ENCODE measurements around the gene CCDC51.

The CCDC51 gene

GRCh38 chr3:48420561-48420960 is 19.4 kb downstream of the CCDC51 start:
- no peak overlapping the region for H3K4me3 ChIP-seq (ENCODE audit: control insufficient read depth, low read depth, low read length)
- DNase-seq (ENCODE audit: low read depth), result no peak
- no peak for TF ChIP-seq CTCF (conservative IDR thresholded peaks at IDR 0.05; ENCODE audit: control insufficient read depth, insufficient read depth, low read depth, low read length)

GRCh38 chr3:48419597-48419996 is 20.3 kb downstream of the CCDC51 start:
- DNase-seq (ENCODE audit: low read depth), result no peak
- TF ChIP-seq CTCF (conservative IDR thresholded peaks at IDR 0.05; ENCODE audit: control insufficient read depth, insufficient read depth, low read depth, low read length), result no peak
- H3K4me3 ChIP-seq (ENCODE audit: control insufficient read depth, low read depth, low read length), result no peak overlapping the region

GRCh38 chr3:48419149-48419548 is 20.8 kb downstream of the CCDC51 start:
- DNase-seq (ENCODE audit: low read depth), result no peak
- TF ChIP-seq CTCF (conservative IDR thresholded peaks at IDR 0.05; ENCODE audit: control insufficient read depth, insufficient read depth, low read depth, low read length), result no peak
- no peak overlapping the region for H3K4me3 ChIP-seq (ENCODE audit: control insufficient read depth, low read depth, low read length)

DNA sequence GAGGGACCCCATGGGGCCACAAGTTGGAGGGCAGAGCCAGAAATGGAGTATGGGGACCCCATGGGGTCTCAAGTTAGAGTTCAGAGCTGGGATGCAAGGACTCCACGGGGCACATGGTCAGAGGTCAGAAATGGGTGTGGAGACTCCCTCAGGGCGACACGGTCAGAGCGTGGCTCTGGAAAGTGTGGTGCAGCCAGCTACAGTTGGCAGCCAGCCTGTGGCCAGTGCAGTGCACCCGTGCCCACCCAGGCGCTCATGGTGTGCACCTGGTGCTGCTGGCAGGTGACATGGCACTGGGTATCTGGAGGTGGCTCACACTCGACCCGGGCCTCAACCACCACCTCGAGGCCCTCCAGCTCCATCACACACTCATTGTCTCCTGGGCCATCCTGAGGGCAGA is 21.3 kb downstream of the CCDC51 start:
- TF ChIP-seq CTCF (conservative IDR thresholded peaks at IDR 0.05; ENCODE audit: control insufficient read depth, insufficient read depth, low read depth, low read length), result no peak
- DNase-seq (ENCODE audit: low read depth), result no peak
- no peak overlapping the region for H3K4me3 ChIP-seq (ENCODE audit: control insufficient read depth, low read depth, low read length)

DNA sequence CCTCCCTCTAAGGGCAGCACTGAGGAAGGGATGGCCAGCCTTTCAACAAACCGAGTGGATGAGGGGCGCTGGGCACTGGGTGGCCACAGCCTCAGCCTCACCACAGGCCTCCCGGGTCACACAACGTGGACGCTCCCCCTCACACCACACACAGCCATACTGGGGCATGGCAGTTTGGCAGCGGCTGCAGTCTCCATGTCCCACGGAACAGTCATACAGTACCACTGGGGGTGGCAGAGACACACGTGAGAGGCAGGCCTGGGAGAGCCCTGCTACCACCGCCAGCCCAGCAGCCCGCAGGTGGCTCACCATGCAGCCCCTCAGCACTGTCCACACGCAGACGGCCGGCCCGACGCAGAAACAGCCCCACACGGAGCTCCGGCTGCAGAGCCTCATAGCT is 21.8 kb downstream of the CCDC51 start:
- no peak for TF ChIP-seq CTCF (conservative IDR thresholded peaks at IDR 0.05; ENCODE audit: control insufficient read depth, insufficient read depth, low read depth, low read length)
- DNase-seq (ENCODE audit: low read depth), result no peak
- no peak overlapping the region for H3K4me3 ChIP-seq (ENCODE audit: control insufficient read depth, low read depth, low read length)

DNA sequence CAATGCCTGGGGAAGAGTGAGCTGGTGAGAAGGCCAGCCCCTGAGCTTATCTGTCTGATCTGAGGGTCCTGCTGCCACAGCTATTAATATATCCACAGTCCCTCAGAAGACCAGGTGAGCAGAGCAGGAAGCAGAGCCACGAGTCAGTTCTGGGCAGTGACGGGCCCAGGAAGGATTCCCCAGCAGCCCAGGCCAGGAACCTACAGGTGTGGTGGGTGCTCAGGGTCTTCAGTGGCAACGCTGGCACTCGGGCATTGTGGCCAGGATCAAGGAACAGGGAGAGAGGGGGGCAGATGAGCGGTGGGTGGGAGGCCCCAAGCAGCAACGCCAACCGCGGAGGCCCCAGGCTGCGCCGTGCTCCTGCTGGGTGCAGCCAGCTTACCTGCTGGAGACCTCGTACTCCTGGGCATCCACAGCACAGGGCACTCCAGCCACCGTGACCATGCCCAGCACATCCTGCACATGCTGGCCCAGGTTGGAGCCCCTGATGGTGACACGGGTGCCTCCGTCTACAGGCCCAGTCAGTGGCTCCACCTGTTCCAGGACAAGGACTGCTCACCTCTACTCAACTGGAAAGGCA is 22.3 kb downstream of the CCDC51 start:
- TF ChIP-seq CTCF (conservative IDR thresholded peaks at IDR 0.05; ENCODE audit: control insufficient read depth, insufficient read depth, low read depth, low read length), result no peak
- DNase-seq (ENCODE audit: low read depth), result no peak
- no peak overlapping the region for H3K4me3 ChIP-seq (ENCODE audit: control insufficient read depth, low read depth, low read length)

GRCh38 chr3:48416546-48416945 is 23.4 kb downstream of the CCDC51 start:
- no peak overlapping the region for H3K4me3 ChIP-seq (ENCODE audit: control insufficient read depth, low read depth, low read length)
- TF ChIP-seq CTCF (conservative IDR thresholded peaks at IDR 0.05; ENCODE audit: control insufficient read depth, insufficient read depth, low read depth, low read length), result no peak
- no peak for DNase-seq (ENCODE audit: low read depth)
